Fibroblast of pulmonary artery (primary cell): ENCODE measurements around the gene SCD5.

Experiments used
- DNase-seq: peaks from one replicate; pipeline ENCODE4 v3.0.0-alpha.2; 2010; ENCODE audit warnings: low read depth
- H3K4me3 ChIP-seq: replicated peaks from 2 replicates; pipeline ENCODE4 v1.5.1; 2011; ENCODE audit warnings: low read depth, mild to moderate bottlenecking, control low read depth, low read length, moderate library complexity
- TF ChIP-seq, protein P1 (sequence below): IDR thresholded peaks from 2 replicates; pipeline ENCODE4 v1.5.1; 2011; ENCODE audit warnings: mild to moderate bottlenecking, control low read depth, low read length, inconsistent platforms; ENCODE audit errors: missing control alignments

SCD5 gene

GRCh38 chr4:82710197-82710929 is 88.2 kb downstream of the SCD5 start:
- TF ChIP-seq, protein P1, sequence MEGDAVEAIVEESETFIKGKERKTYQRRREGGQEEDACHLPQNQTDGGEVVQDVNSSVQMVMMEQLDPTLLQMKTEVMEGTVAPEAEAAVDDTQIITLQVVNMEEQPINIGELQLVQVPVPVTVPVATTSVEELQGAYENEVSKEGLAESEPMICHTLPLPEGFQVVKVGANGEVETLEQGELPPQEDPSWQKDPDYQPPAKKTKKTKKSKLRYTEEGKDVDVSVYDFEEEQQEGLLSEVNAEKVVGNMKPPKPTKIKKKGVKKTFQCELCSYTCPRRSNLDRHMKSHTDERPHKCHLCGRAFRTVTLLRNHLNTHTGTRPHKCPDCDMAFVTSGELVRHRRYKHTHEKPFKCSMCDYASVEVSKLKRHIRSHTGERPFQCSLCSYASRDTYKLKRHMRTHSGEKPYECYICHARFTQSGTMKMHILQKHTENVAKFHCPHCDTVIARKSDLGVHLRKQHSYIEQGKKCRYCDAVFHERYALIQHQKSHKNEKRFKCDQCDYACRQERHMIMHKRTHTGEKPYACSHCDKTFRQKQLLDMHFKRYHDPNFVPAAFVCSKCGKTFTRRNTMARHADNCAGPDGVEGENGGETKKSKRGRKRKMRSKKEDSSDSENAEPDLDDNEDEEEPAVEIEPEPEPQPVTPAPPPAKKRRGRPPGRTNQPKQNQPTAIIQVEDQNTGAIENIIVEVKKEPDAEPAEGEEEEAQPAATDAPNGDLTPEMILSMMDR = no peak
- DNase-seq = peak; percentile 29
- H3K4me3 ChIP-seq = no peak overlapping the region

DNA sequence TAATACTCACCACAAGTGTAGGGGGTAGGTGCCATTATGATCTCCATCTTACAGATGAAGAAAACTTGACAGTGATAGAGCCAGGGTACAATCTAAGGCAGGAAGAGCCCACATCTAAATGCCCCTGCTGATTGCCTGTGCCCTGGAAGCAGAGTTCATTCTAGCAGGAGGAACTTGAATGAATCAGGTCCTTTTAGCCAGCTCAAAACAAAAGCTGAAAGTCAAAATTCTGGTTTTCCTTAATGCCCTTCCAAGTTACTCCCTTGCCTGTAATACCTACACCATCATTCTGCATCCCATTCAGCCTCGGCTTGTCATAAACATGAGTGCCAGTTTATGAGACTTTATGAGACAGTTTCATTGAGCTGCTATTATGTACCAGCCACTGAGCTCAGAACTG is 89.6 kb downstream of the SCD5 start:
- TF ChIP-seq, protein P1 = no peak
- DNase-seq = no peak

DNA sequence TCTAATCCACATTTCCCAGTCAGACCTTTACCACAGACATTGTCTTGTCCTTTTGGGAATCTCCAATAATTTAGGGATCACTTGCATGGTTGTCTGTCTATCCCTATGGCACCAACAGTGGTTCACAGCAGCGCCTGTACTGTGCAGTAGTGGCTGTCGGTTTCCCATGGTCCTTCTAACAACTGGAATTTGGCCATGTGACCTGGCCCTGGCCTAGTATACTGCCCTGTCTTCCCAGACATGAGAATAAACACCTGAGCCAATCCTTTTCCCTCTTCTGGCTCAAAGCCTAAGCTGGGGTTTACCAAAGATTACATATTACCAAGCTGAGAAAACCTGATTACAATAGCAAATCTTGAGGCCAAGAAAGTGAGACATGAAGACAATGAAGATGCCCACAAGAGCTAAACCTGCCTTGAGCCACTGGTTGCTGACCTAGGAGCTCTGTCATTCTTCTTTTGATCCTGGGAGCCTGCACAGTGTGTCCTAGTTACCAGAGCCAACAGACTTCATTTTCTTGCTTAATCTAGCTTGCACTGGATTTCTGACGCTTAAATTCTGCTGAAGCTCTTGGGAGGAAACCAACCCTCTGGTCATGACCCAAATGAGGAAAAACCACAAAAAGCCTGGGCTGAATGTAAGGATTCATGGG is 92.1 kb downstream of the SCD5 start:
- DNase-seq = peak; percentile 60
- TF ChIP-seq, protein P1 = no peak

More for the DNA sequence above, 89.6 kb downstream of the SCD5 start:
- no peak overlapping the region for H3K4me3 ChIP-seq

GRCh38 chr4:82705928-82706300 is 92.7 kb downstream of the SCD5 start:
- DNase-seq = no peak
- no peak overlapping the region for H3K4me3 ChIP-seq
- TF ChIP-seq, protein P1 = no peak

More for the DNA sequence above, 92.1 kb downstream of the SCD5 start:
- no peak overlapping the region for H3K4me3 ChIP-seq

DNA sequence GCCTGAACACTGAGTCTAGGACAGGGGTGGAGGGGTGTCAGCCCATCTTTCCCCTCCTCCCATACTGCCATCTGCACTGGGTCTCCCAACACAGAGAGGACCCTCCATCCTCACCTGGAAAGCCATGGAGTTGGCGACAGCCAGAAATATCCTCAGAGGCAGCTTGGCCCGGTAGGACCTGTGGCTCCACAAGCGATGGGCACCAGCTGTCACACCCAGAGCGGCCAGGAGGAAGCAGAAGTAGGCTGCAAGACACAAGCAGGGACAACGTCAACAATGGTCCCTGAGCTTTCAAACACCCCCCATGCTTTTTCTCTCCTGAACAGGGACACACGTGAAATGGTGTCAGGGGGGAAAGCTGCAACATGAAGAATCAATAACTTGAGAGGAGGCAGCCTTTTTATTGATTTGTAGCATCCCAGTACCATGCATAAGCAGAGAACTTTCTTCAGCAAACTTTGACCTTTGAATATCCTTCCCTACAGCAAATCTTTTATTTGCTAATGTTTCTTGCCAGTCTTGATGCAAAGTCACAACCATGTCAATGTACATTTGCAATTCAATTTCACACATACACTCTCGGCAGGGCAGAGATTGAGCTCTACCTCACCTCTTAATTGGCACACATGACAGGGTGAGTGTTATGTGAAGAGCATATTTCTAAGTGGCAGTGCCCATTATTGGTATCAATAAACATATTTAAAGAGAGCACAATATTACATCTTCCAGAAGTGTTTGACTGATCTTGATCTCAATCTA is 93.2 kb downstream of the SCD5 start:
- no peak for DNase-seq
- no peak overlapping the region for H3K4me3 ChIP-seq
- TF ChIP-seq, protein P1 = no peak

- H3K4me3 ChIP-seq = no peak overlapping the region
- TF ChIP-seq, protein P1 = no peak
- no peak for DNase-seq
Measured at GRCh38 chr4:82704156-82704555, 94.4 kb downstream of the SCD5 start.
